ENCODE data around the gene FKBP1B. TPM values are rescaled to one million over a fixed set of nuclear protein-coding genes. Genes with fewer than 3 reads are reported as not detected.

Gene FKBP1B
- total RNA-seq, 1 donor from 2014 or later = 31.1 TPM

DNA sequence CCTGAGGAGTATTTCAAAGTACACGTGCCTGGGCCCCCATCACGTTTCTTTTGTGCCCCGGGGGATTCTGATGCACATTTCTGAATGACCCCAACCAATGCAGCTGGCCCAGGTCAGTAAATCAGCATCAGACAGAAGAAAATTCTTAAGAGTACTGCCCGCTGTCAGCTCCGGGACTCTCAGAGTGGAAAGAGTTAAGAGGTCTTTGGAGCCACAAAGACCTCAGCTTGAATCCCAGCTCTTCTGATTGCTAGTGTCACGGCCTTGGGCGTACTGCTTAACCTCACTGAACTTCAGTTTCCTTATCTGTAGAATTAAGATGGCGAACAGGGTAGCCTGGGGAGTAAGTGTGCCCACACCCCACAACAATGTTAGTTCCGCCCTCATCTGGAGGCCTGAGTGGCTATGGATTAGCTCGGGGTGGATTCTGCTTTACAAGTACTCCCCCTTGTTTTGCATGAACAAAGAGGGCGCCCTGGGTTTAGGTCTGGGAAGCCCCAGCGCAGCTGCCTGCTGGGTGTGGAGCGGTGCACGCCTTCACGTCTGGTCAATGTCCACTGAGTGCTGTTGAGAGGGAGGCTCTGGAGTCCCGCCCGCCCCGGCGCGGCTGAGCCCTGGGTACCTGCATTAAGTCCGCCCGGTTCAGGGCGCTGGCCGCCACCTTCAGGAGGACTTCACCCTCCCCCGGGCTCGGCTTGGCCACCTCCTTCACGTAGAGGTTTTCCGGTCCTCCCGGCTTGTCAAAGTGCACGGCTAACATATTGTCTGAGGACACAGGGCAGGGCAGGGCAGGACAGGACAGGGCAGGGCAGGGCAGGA is 34.2 kb downstream of the FKBP1B start:
- H3K4me1 Mint-ChIP-seq (ENCODE audit: unreplicated experiment) = peaks cover 12% of the 10 kb centered on the region
- no peaks in the 10 kb centered on the region for H3K9me3 Mint-ChIP-seq (ENCODE audit: unreplicated experiment)
- TF ChIP-seq, protein P1, sequence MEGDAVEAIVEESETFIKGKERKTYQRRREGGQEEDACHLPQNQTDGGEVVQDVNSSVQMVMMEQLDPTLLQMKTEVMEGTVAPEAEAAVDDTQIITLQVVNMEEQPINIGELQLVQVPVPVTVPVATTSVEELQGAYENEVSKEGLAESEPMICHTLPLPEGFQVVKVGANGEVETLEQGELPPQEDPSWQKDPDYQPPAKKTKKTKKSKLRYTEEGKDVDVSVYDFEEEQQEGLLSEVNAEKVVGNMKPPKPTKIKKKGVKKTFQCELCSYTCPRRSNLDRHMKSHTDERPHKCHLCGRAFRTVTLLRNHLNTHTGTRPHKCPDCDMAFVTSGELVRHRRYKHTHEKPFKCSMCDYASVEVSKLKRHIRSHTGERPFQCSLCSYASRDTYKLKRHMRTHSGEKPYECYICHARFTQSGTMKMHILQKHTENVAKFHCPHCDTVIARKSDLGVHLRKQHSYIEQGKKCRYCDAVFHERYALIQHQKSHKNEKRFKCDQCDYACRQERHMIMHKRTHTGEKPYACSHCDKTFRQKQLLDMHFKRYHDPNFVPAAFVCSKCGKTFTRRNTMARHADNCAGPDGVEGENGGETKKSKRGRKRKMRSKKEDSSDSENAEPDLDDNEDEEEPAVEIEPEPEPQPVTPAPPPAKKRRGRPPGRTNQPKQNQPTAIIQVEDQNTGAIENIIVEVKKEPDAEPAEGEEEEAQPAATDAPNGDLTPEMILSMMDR (IDR thresholded peaks at IDR 0.05; ENCODE audit: unreplicated experiment) = no peak
- H3K4me3 Mint-ChIP-seq (ENCODE audit: unreplicated experiment) = peak overlapping the region; percentile 95
- peaks cover 21% of the 10 kb centered on the region for H3K36me3 Mint-ChIP-seq (ENCODE audit: low read depth, unreplicated experiment)
- DNase-seq (ENCODE audit: low spot score) = no peak
- peak overlapping the region; percentile 84 for H3K27ac Mint-ChIP-seq (ENCODE audit: unreplicated experiment)
- peaks cover 4% of the 10 kb centered on the region for H3K27me3 Mint-ChIP-seq (ENCODE audit: unreplicated experiment)

DNA sequence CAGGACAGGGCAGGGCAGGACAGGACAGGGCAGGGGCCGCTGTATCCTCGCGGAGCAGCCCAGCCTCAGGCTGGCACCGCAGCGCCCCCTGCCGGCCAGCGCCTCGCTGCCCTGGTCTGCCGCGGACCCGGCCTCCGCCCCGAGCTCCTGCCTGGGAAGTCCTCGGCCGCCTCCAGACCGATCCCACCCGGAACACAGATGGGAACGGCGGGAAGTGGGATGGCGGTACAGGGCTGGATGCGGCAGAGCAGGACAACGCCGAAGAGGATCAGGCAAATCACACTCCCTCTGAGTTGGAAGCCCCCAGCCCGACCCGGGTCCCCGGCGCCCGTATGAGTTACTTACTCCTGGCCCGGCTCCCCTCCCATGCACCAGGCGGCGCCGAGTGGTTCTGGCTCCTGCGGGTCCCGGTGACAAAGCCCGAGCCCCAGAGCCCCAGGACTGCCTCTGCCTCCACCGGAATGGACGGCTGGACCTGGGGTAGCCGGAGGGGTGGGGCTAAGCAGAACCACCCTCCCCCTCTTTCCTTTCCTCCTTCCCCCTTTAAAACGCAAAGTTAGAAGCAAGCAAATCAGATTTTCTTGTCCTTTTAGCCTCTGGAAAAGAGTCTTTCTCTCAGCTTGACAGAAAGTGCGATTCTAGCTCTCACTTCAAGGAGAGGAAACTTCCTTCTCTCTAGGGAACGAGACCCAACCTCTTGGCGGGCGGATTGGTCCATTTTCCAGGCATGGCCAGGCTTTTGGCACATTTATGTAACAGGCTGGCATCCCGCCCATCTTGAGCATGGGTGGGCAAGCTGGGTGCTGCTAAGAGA is 35.1 kb downstream of the FKBP1B start, which contains the start of gene TP53I3:
Gene TP53I3 (minus strand): TSS at position 449 of the 814 bp plus-strand sequence. CDS start 508 bp downstream, outside the sequence.
- Mint-ChIP-seq H3K4me3 (ENCODE audit: unreplicated experiment) (peak within 1 kb of the TSS; percentile 95), H3K27me3 (ENCODE audit: unreplicated experiment) (peaks cover 4% of the 10 kb centered on the region), H3K4me1 (ENCODE audit: unreplicated experiment) (peaks cover 12% of the 10 kb centered on the region), H3K27ac (ENCODE audit: unreplicated experiment) (peak within 1 kb of the TSS; percentile 90), H3K36me3 (ENCODE audit: low read depth, unreplicated experiment) (peaks cover 17% of the 10 kb centered on the region), H3K9me3 (ENCODE audit: unreplicated experiment) (no peaks in the 10 kb centered on the region)
- DNase-seq (ENCODE audit: low spot score) = peak; percentile 99
- TF ChIP-seq, protein P1 (IDR thresholded peaks at IDR 0.05; ENCODE audit: unreplicated experiment) = peak; percentile 97

DNA sequence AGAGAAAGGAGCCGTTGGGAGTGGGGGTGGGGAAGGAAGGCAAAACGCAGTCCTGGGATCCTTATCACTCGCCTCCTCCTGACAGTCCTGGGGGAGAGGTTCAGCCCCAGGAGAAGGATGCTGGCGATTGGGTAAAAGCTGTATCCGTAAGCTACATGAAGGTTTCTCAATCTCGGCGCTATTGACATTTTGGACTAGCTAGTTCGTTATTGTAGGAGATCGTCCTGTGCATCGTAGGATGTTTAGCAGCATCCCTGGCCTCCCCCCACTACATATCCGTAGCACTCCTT is 35.6 kb downstream of the FKBP1B start:
- no peaks in the 10 kb centered on the region for H3K9me3 Mint-ChIP-seq (ENCODE audit: unreplicated experiment)
- H3K27me3 Mint-ChIP-seq (ENCODE audit: unreplicated experiment) = peaks cover 4% of the 10 kb centered on the region
- peaks cover 12% of the 10 kb centered on the region for H3K4me1 Mint-ChIP-seq (ENCODE audit: unreplicated experiment)
- TF ChIP-seq, protein P1 (IDR thresholded peaks at IDR 0.05; ENCODE audit: unreplicated experiment) = no peak
- peak overlapping the region; percentile 86 for H3K4me3 Mint-ChIP-seq (ENCODE audit: unreplicated experiment)
- H3K36me3 Mint-ChIP-seq (ENCODE audit: low read depth, unreplicated experiment) = peaks cover 15% of the 10 kb centered on the region
- peak overlapping the region; percentile 90 for H3K27ac Mint-ChIP-seq (ENCODE audit: unreplicated experiment)
- DNase-seq (ENCODE audit: low spot score) = no peak

DNA sequence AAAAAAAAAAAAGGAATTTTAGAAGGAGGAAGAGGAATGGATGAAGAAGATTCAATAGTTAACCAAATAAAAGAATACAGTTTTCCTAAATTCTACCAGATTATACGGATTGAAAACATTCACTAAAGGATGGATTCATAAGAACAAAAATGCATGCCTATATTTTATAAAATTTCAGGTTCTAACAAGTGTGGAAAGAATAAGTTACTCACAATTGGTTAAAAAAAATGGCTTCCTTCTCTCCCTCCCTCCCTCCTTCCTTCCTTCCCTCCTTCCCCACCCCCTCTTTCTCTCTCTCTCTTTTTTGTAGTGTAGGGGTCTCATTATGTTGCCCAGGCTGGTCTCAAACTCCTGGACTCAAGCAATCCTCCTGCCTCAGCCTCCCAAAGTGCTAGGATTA is 36.7 kb downstream of the FKBP1B start:
- H3K4me3 Mint-ChIP-seq (ENCODE audit: unreplicated experiment) = no peak overlapping the region

More for the DNA sequence above, 36.7 kb downstream of the FKBP1B start:
- H3K9me3 Mint-ChIP-seq (ENCODE audit: unreplicated experiment) = no peaks in the 10 kb centered on the region
- TF ChIP-seq, protein P1 (IDR thresholded peaks at IDR 0.05; ENCODE audit: unreplicated experiment) = no peak
- no peak overlapping the region for H3K27ac Mint-ChIP-seq (ENCODE audit: unreplicated experiment)
- peaks cover 12% of the 10 kb centered on the region for H3K4me1 Mint-ChIP-seq (ENCODE audit: unreplicated experiment)
- DNase-seq (ENCODE audit: low spot score) = no peak
- H3K36me3 Mint-ChIP-seq (ENCODE audit: low read depth, unreplicated experiment) = peaks cover 9% of the 10 kb centered on the region
- peaks cover 4% of the 10 kb centered on the region for H3K27me3 Mint-ChIP-seq (ENCODE audit: unreplicated experiment)

Data from endothelial cell (in vitro differentiated cells).